Panc1 (cell line): Measurements from ENCODE around the gene PSEN2.

Source experiments
- POLR2AphosphoS5 ChIP-seq: IDR thresholded peaks from 2 replicates; pipeline ENCODE4 v1.6.1; 2012; ENCODE audit warnings: mild to moderate bottlenecking, low read depth, low read length, moderate library complexity
- SIN3A ChIP-seq: IDR thresholded peaks from 2 replicates; pipeline ENCODE4 v1.6.1; 2012; ENCODE audit warnings: low read depth, mild to moderate bottlenecking, low read length, moderate library complexity, borderline replicate concordance; ENCODE audit not compliant: insufficient read depth
- TCF7L2 ChIP-seq: IDR thresholded peaks from 2 replicates; pipeline ENCODE4 v1.6.1; 2011; ENCODE audit warnings: mild to moderate bottlenecking, low read depth, low read length, inconsistent platforms
- TF ChIP-seq, protein P1 (sequence below): fragments of 450-650 bp; IDR thresholded peaks from 2 replicates; pipeline ENCODE4 v1.5.1; 2017; ENCODE audit warnings: mild to moderate bottlenecking
- TF ChIP-seq, protein P2 (sequence below), 2 experiments: IDR thresholded peaks; 2 replicates each; pipeline ENCODE4 v1.6.1; 2011 to 2012; ENCODE audit warnings: low read depth in 2 of 2, control low read depth in 1 of 2, low read length in 1 of 2, mild to moderate bottlenecking in 1 of 2, moderate library complexity in 1 of 2; ENCODE audit not compliant: insufficient read depth in 1 of 2

DNA sequence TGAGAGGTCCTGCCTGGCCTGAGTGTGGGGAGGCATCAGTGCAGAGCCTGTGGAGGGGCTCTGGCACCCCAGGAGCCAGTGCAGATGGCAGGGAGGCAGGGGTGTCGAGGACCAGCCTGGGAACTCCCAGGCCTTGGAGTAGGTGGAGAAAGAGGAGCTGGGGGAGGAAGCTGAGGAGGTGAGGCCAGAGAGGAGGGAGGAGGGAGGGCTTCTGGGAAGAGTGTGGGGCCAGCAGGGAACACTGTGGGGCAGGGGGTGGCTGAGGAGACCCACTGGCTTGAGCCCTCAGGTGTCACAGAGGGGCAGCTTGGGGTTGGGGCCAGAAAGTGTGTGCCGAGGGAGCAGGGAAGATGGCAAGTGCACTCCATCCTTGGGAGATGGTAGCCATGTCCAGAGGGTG, 73.5 kb downstream of the PSEN2 start:
- TF ChIP-seq POLR2AphosphoS5 (no peak), TCF7L2 (no peak), SIN3A (no peak)
- TF ChIP-seq, protein P1, sequence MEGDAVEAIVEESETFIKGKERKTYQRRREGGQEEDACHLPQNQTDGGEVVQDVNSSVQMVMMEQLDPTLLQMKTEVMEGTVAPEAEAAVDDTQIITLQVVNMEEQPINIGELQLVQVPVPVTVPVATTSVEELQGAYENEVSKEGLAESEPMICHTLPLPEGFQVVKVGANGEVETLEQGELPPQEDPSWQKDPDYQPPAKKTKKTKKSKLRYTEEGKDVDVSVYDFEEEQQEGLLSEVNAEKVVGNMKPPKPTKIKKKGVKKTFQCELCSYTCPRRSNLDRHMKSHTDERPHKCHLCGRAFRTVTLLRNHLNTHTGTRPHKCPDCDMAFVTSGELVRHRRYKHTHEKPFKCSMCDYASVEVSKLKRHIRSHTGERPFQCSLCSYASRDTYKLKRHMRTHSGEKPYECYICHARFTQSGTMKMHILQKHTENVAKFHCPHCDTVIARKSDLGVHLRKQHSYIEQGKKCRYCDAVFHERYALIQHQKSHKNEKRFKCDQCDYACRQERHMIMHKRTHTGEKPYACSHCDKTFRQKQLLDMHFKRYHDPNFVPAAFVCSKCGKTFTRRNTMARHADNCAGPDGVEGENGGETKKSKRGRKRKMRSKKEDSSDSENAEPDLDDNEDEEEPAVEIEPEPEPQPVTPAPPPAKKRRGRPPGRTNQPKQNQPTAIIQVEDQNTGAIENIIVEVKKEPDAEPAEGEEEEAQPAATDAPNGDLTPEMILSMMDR, result no peak
- TF ChIP-seq, protein P2, sequence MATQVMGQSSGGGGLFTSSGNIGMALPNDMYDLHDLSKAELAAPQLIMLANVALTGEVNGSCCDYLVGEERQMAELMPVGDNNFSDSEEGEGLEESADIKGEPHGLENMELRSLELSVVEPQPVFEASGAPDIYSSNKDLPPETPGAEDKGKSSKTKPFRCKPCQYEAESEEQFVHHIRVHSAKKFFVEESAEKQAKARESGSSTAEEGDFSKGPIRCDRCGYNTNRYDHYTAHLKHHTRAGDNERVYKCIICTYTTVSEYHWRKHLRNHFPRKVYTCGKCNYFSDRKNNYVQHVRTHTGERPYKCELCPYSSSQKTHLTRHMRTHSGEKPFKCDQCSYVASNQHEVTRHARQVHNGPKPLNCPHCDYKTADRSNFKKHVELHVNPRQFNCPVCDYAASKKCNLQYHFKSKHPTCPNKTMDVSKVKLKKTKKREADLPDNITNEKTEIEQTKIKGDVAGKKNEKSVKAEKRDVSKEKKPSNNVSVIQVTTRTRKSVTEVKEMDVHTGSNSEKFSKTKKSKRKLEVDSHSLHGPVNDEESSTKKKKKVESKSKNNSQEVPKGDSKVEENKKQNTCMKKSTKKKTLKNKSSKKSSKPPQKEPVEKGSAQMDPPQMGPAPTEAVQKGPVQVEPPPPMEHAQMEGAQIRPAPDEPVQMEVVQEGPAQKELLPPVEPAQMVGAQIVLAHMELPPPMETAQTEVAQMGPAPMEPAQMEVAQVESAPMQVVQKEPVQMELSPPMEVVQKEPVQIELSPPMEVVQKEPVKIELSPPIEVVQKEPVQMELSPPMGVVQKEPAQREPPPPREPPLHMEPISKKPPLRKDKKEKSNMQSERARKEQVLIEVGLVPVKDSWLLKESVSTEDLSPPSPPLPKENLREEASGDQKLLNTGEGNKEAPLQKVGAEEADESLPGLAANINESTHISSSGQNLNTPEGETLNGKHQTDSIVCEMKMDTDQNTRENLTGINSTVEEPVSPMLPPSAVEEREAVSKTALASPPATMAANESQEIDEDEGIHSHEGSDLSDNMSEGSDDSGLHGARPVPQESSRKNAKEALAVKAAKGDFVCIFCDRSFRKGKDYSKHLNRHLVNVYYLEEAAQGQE (IDR thresholded peaks at IDR 0.05; ENCODE audit: insufficient read depth in 1 of 2, low read depth in 2 of 2, low read length in 1 of 2), result no peak
